K562 (cell line): Measurements from ENCODE around the gene NPIPB2. TPM values are rescaled to one million over a fixed set of nuclear protein-coding genes. Genes with fewer than 3 reads are reported as not detected.

ENCODE experiments used
- ATAC-seq: fragments of 200-7000 bp; cut with Tn5 transposase; 3 replicates; pipeline ENCODE4 v1.9.1; 2020; ENCODE audit warnings: moderate library complexity
- BruUV-seq: library from RNA; stranded (reverse); fragments of 400-500 nt; replicated peaks from 2 replicates; lab custom pipeline; 2021; lab: Mats Ljungman, UMichigan
- CTCF ChIA-PET: fragments of 300-600 bp; formaldehyde crosslinking; extraction: SDS; loops from one replicate; lab custom pipeline; 2021; ENCODE audit warnings: low intra/inter-chr PET ratio; lab: Yijun Ruan, JAX
- POLR2A ChIA-PET: fragments of 300-600, 350-650 bp; sonication (Branson Sonifier 250); formaldehyde crosslinking; extraction: SDS; loops from one replicate; lab custom pipeline; 2021; ENCODE audit warnings: antibody characterized with exemption, inconsistent platforms; lab: Yijun Ruan, JAX
- DNase-seq, 4 experiments: peaks; one replicate each; pipeline versions ENCODE4 v3.0.0 to v3.0.0-alpha.2; 2011 to 2018; ENCODE audit warnings: low spot score in 3 of 4, mixed read lengths in 3 of 4; ENCODE audit errors: extremely low read depth in 1 of 4
- FAIRE-seq: peaks from 2 replicates; lab custom pipeline; 2011; peaks lifted over from hg19 to GRCh38; lab: Jason Lieb, UNC
- H2AFZ ChIP-seq: 2 replicates; pipeline ENCODE4 v1.6.0; 2011; ENCODE audit warnings: low read depth, low read length, control low read depth, inconsistent platforms
- H3K27ac ChIP-seq: fragments of 200-600 bp; 3 replicates; pipeline ENCODE4 v1.8.0; 2011; ENCODE audit warnings: low read depth, mild to moderate bottlenecking, control low read depth, inconsistent platforms, low read length, moderate library complexity, mixed read lengths; ENCODE audit errors: extremely low read depth
- H3K27me3 ChIP-seq, 2 experiments: fragments of 300-600 bp in 1 of 2; 2 replicates in 1 of 2; 3 replicates in 1 of 2; pipeline versions ENCODE4 v1.6.0 to v1.8.0; 2011; ENCODE audit warnings: inconsistent platforms in 2 of 2, low read length in 2 of 2, mild to moderate bottlenecking in 1 of 2, mixed read lengths in 1 of 2, moderate library complexity in 1 of 2; ENCODE audit not compliant: control insufficient read depth in 2 of 2, insufficient read depth in 2 of 2
- H3K36me3 ChIP-seq: fragments of 300-600 bp; 3 replicates; pipeline ENCODE4 v1.8.0; 2011; ENCODE audit warnings: mild to moderate bottlenecking, low read length, inconsistent platforms; ENCODE audit not compliant: control insufficient read depth, insufficient read depth
- H3K4me1 ChIP-seq, 2 experiments: fragments of 200-600 bp in 1 of 2; replicated peaks in 1 of 2; 2 replicates in 1 of 2; 3 replicates in 1 of 2; pipeline versions ENCODE4 v1.5.1 to v1.8.0; 2011; ENCODE audit warnings: inconsistent platforms in 2 of 2, low read length in 2 of 2, mild to moderate bottlenecking in 1 of 2, mixed read lengths in 1 of 2, moderate library complexity in 1 of 2; ENCODE audit not compliant: control insufficient read depth in 2 of 2, insufficient read depth in 2 of 2
- H3K4me2 ChIP-seq: 2 replicates; pipeline ENCODE4 v1.6.1; 2011; ENCODE audit warnings: low read length, control low read depth, inconsistent platforms, mixed read lengths; ENCODE audit not compliant: insufficient read depth
- H3K4me3 ChIP-seq: fragments of 200-600 bp; sonication (generic), shearing (Covaris generic); 2 replicates; pipeline ENCODE4 v1.5.1; 2016; ENCODE audit warnings: control low read depth, inconsistent platforms
- H3K79me2 ChIP-seq: fragments of 200-600 bp; 3 replicates; pipeline ENCODE4 v1.8.0; 2011; ENCODE audit warnings: low read length, inconsistent platforms; ENCODE audit not compliant: control insufficient read depth, insufficient read depth
- H3K9ac ChIP-seq, 2 experiments: 2 replicates each; pipeline versions ENCODE4 v1.6.0 to v1.6.1; 2011; ENCODE audit warnings: low read depth in 2 of 2, low read length in 2 of 2, control low read depth in 1 of 2, inconsistent platforms in 1 of 2, mild to moderate bottlenecking in 1 of 2, mixed read lengths in 1 of 2; ENCODE audit not compliant: insufficient read depth in 1 of 2
- H3K9me1 ChIP-seq: one replicate; pipeline ENCODE4 v1.6.0; 2011; ENCODE audit warnings: inconsistent platforms, mild to moderate bottlenecking, low read length, moderate library complexity; ENCODE audit not compliant: control insufficient read depth, insufficient read depth
- H3K9me3 ChIP-seq: replicated peaks from 2 replicates; pipeline ENCODE4 v1.5.1; 2011; ENCODE audit warnings: low read depth, low read length, inconsistent platforms; ENCODE audit not compliant: control insufficient read depth, insufficient read depth
- H4K20me1 ChIP-seq: replicated peaks from 2 replicates; pipeline ENCODE4 v1.6.1; 2011; ENCODE audit warnings: low read length, inconsistent platforms, mixed read lengths; ENCODE audit not compliant: control insufficient read depth, insufficient read depth
- CEBPG ChIP-seq, 3 experiments: fragments of 200-800 bp in 1 of 3; sonication (Bioruptor generic) in 1 of 3; sonication (generic) in 1 of 3; formaldehyde crosslinking in 1 of 3; IDR thresholded peaks in 2 of 3; conservative IDR thresholded peaks in 1 of 3; 2 replicates each; pipeline versions ENCODE4 v1.6.1 to v1.8.0; 2016 to 2022; ENCODE audit warnings: missing compliant biosample characterization in 2 of 3, missing genetic modification characterization in 2 of 3, mild to moderate bottlenecking in 1 of 3, missing genetic modification reagents in 1 of 3
- WGBS: fragments of 100-300 bp; shearing (Covaris generic); methylation state at CpG from one replicate; pipeline ENCODE4 v1.1.6; 2016; ENCODE audit warnings: low coverage, mixed read lengths; ENCODE audit not compliant: insufficient coverage; ENCODE audit errors: missing lambda C conversion rate; 5-methylcytosine and 5-hydroxymethylcytosine counted together
- in situ Hi-C: fragments of 300-500 bp; cut with MboI; formaldehyde crosslinking; loops from 4 replicates; pipeline ENCODE4 v1.15.0; 2018; ENCODE audit warnings: inconsistent platforms, mixed read lengths
- intact Hi-C: fragments of 100-400 bp; cut with micrococcal nuclease; formaldehyde crosslinking; loops from 2 replicates; pipeline ENCODE4 v1.14.2; 2022
- polyA plus RNA-seq, 8 experiments: library from polyadenylated mRNA; depleted of rRNA in 4 of 8; stranded (reverse) in 5 of 8; unstranded in 3 of 8; fragments of >200 nt; fragmentation: Nextera tagmentation in 2 of 8; fragmentation: Illumina TruSeq in 1 of 8; extraction: Ambion mirVana in 2 of 8; extraction: Trizol in 1 of 8; gene quantifications; 2 replicates each; pipeline versions ENCODE4 v1.2.1 to v1.2.3, GENCODE V29; 2011 to 2014; ENCODE audit warnings: inconsistent platforms in 1 of 8, missing spikeins in 1 of 8
- total RNA-seq, 7 experiments: library from RNA; depleted of rRNA in 6 of 7; stranded (reverse); fragments of >200 nt in 6 of 7; fragmentation: Illumina TruSeq in 2 of 7; extraction: Trizol in 2 of 7; gene quantifications; 2 replicates each; pipeline versions ENCODE4 v1.2.1 to v1.2.3, GENCODE V29; 2011 to 2021; ENCODE audit warnings: low replicate concordance in 1 of 7
- TF ChIP-seq, protein P1 (sequence below): fragments of 450-650 bp; IDR thresholded peaks from 2 replicates; pipeline ENCODE4 v1.6.1; 2018; ENCODE audit not compliant: partially characterized antibody

The NPIPB2 gene
- total and polyA plus RNA-seq, 9 of the 15 experiments (the other 6 are each of a cell fraction or from before 2014, with no cell fraction given): 0.21 to 2.9 (median 1.6) TPM; not detected in 1

DNA sequence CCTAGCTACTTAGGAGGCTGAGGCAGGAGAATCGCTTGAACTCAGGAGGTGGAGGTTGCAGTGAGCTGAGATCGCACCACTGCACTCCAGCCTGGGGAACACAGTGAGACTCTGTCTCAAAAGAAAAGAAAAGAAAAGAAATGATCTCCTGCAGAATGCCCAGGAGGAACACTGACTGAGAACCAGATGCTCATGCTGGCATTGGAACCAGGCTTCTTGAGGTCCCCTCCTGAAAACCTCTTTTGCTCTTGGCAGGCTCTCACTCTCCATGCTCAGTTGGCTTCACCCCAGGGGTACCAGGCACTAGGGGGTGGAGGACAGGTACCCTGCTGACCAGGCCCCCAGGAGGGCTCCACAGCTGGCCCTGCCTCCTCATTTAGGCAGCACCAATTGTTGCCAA, 14.7 kb upstream of the NPIPB2 start:
- Histone ChIP-seq H3K4me2 (no peak overlapping the region), H3K27ac (no peak overlapping the region), H3K9me1 (no peaks in the 10 kb centered on the region), H3K27me3 (no peaks in the 10 kb centered on the region), H3K9me3 (no peaks in the 10 kb centered on the region), H2AFZ (no peak overlapping the region), H4K20me1 (no peaks in the 10 kb centered on the region), H3K9ac (no peak overlapping the region), H3K79me2 (no peaks in the 10 kb centered on the region), H3K4me3 (no peak overlapping the region), H3K4me1 (peaks cover 0 to 7% of the 10 kb centered on the region in 2 experiments; a peak in 2 of 5 replicates), H3K36me3 (no peaks in the 10 kb centered on the region)
- ChIA-PET POLR2A (interaction anchor here (0.6 to 1.7 kb wide), 4 partner anchors 16 to 822 kb away, joined by 3 to 4 read pairs (median 3); partner anchors contain the start of genes GSPT1 and SNX29), CTCF (no interaction called here)
- WGBS: 49% methylated on average over 2 of the region's 2 CpGs
- ATAC-seq (no peak), DNase-seq (no peak), FAIRE-seq (no peak)
- intact Hi-C loops: no loop called here
- in situ Hi-C loops: no loop called here
- TF ChIP-seq, protein P1, sequence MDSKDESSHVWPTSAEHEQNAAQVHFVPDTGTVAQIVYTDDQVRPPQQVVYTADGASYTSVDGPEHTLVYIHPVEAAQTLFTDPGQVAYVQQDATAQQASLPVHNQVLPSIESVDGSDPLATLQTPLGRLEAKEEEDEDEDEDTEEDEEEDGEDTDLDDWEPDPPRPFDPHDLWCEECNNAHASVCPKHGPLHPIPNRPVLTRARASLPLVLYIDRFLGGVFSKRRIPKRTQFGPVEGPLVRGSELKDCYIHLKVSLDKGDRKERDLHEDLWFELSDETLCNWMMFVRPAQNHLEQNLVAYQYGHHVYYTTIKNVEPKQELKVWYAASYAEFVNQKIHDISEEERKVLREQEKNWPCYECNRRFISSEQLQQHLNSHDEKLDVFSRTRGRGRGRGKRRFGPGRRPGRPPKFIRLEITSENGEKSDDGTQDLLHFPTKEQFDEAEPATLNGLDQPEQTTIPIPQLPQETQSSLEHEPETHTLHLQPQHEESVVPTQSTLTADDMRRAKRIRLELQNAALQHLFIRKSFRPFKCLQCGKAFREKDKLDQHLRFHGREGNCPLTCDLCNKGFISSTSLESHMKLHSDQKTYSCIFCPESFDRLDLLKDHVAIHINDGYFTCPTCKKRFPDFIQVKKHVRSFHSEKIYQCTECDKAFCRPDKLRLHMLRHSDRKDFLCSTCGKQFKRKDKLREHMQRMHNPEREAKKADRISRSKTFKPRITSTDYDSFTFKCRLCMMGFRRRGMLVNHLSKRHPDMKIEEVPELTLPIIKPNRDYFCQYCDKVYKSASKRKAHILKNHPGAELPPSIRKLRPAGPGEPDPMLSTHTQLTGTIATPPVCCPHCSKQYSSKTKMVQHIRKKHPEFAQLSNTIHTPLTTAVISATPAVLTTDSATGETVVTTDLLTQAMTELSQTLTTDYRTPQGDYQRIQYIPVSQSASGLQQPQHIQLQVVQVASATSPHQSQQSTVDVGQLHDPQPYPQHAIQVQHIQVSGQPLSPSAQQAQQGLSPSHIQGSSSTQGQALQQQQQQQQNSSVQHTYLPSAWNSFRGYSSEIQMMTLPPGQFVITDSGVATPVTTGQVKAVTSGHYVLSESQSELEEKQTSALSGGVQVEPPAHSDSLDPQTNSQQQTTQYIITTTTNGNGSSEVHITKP: peak; percentile 11
- no peak for TF ChIP-seq CEBPG (CRISPR knock-in tag; IDR thresholded peaks at IDR 0.05)
- TF ChIP-seq CEBPG (tag; conservative IDR thresholded peaks at IDR 0.05 in 1 of 2, IDR thresholded peaks at IDR 0.05 in 1 of 2): no peak
- BruUV-seq: no TSS peak
